ENCODE data around the gene BEX2. TPM values are rescaled to one million over a fixed set of nuclear protein-coding genes. Genes with fewer than 3 reads are reported as not detected.

BEX2 gene
- total and polyA plus RNA-seq, 4 donors = 61.2 to 223 (median 140) TPM

GRCh38 chrX:103276581-103277002, 34.2 kb downstream of the BEX2 start, which contains the start of gene TCEAL5:
Gene TCEAL5, minus strand, starts transcription at chrX:103276750. Its CDS starts 2,187 bp downstream, at chrX:103274563.
- Histone ChIP-seq H3K36me3 (ENCODE audit: control insufficient read depth, insufficient read depth, low read length) (no peaks in the 10 kb centered on the region), H3K4me1 (ENCODE audit: control insufficient read depth, insufficient read depth, low read length) (no peaks in the 10 kb centered on the region), H3K4me3 (ENCODE audit: low read depth, low read length) (peak within 1 kb of the TSS; percentile 60), H3K9me3 (ENCODE audit: control insufficient read depth, insufficient read depth, low read length) (no peaks in the 10 kb centered on the region), H3K27me3 (ENCODE audit: control insufficient read depth, insufficient read depth, low read length) (peaks cover 16% of the 10 kb centered on the region), H3K27ac (ENCODE audit: low read depth, low read length) (peak within 1 kb of the TSS; percentile 45)
- WGBS (ENCODE audit: insufficient coverage) = 15% methylated on average over 17 of the region's 17 CpGs
- DNase-seq (ENCODE audit: low read depth in 4 of 6, low spot score in 6 of 6) = peak; percentile 36 to 96 (median 66)

- Histone ChIP-seq H3K36me3 (ENCODE audit: control insufficient read depth, insufficient read depth, low read length) (no peaks in the 10 kb centered on the region), H3K27ac (ENCODE audit: low read depth, low read length) (peak overlapping the region; percentile 45), H3K27me3 (ENCODE audit: control insufficient read depth, insufficient read depth, low read length) (peaks cover 16% of the 10 kb centered on the region), H3K9me3 (ENCODE audit: control insufficient read depth, insufficient read depth, low read length) (no peaks in the 10 kb centered on the region), H3K4me1 (ENCODE audit: control insufficient read depth, insufficient read depth, low read length) (no peaks in the 10 kb centered on the region), H3K4me3 (ENCODE audit: low read depth, low read length) (peak overlapping the region; percentile 60)
- WGBS (ENCODE audit: insufficient coverage) = 35% methylated on average over 15 of the region's 23 CpGs
- peak in 3 of 6 donors; percentile 5 to 24 (median 21) for DNase-seq (ENCODE audit: low read depth in 4 of 6, low spot score in 6 of 6)
These were observed 34.7 kb downstream of the BEX2 start for GRCh38 chrX:103275947-103276567.

- Histone ChIP-seq H3K4me3 (ENCODE audit: low read depth, low read length) (no peak overlapping the region), H3K9me3 (ENCODE audit: control insufficient read depth, insufficient read depth, low read length) (no peaks in the 10 kb centered on the region), H3K36me3 (ENCODE audit: control insufficient read depth, insufficient read depth, low read length) (no peaks in the 10 kb centered on the region), H3K27me3 (ENCODE audit: control insufficient read depth, insufficient read depth, low read length) (peaks cover 19% of the 10 kb centered on the region), H3K4me1 (ENCODE audit: control insufficient read depth, insufficient read depth, low read length) (no peaks in the 10 kb centered on the region), H3K27ac (ENCODE audit: low read depth, low read length) (no peak overlapping the region)
- 82% methylated on average over 4 of the region's 4 CpGs for WGBS (ENCODE audit: insufficient coverage)
- no peak for DNase-seq (ENCODE audit: low read depth in 4 of 6, low spot score in 6 of 6)
These were observed 36.5 kb downstream of the BEX2 start for GRCh38 chrX:103274284-103274683.

Small RNAs within 50 kb of the gene (small RNA-seq; reads per million reads assigned to genes)
- gene Z92846.1 (ENCODE audit: low replicate concordance) = not detected

Other genes with a start within 250 kb of the BEX2 start
- gene BEX1, start 246.8 kb downstream of the BEX2 start, total RNA-seq = 100 to 1,000 TPM in 1 of 2 donors, 10 to 100 TPM in 1; 96.5 to 114 TPM
- 100 to 1,000 TPM; 408 to 464 TPM for gene BEX1, start 246.8 kb downstream of the BEX2 start, polyA plus RNA-seq (ENCODE audit: insufficient read length in 2 of 2)
- not detected for gene NXF3, start 217.8 kb downstream of the BEX2 start, total RNA-seq
- gene NXF3, start 217.8 kb downstream of the BEX2 start, polyA plus RNA-seq (ENCODE audit: insufficient read length in 2 of 2) = under 1 TPM in 1 of 2 donors, not detected in 1; 0.12 TPM
- 100 to 1,000 TPM in 1 of 2 donors, 10 to 100 TPM in 1; 92.5 to 106 TPM for gene BEX4, start 95.9 kb downstream of the BEX2 start, total RNA-seq
- gene BEX4, start 95.9 kb downstream of the BEX2 start, polyA plus RNA-seq (ENCODE audit: insufficient read length in 2 of 2) = 100 to 1,000 TPM; 251 to 293 TPM
- gene TCEAL8, start 55.8 kb downstream of the BEX2 start, total RNA-seq = 100 to 1,000 TPM; 119 to 120 TPM
- gene TCEAL8, start 55.8 kb downstream of the BEX2 start, polyA plus RNA-seq (ENCODE audit: insufficient read length in 2 of 2) = 100 to 1,000 TPM in 1 of 2 donors, 10 to 100 TPM in 1; 80.8 to 100 TPM
- 10 to 100 TPM in 1 of 2 donors, 1 to 10 TPM in 1; 7.9 to 11.9 TPM for gene TCEAL5, start 34.2 kb downstream of the BEX2 start, total RNA-seq
- 10 to 100 TPM; 59.0 to 65.0 TPM for gene TCEAL5, start 34.2 kb downstream of the BEX2 start, polyA plus RNA-seq (ENCODE audit: insufficient read length in 2 of 2)
- gene TCEAL7, start 19.2 kb upstream of the BEX2 start, total RNA-seq = 100 to 1,000 TPM in 1 of 2 donors, 10 to 100 TPM in 1; 45.2 to 142 TPM
- gene TCEAL7, start 19.2 kb upstream of the BEX2 start, polyA plus RNA-seq (ENCODE audit: insufficient read length in 2 of 2) = 100 to 1,000 TPM; 118 to 155 TPM
- gene TCEAL9, start 45.5 kb upstream of the BEX2 start, total RNA-seq = 100 to 1,000 TPM in 1 of 2 donors, 10 to 100 TPM in 1; 63.8 to 111 TPM
- 100 to 1,000 TPM in 1 of 2 donors, 10 to 100 TPM in 1; 97.2 to 108 TPM for gene TCEAL9, start 45.5 kb upstream of the BEX2 start, polyA plus RNA-seq (ENCODE audit: insufficient read length in 2 of 2)
- gene BEX3, start 65.5 kb upstream of the BEX2 start, total RNA-seq = 100 to 1,000 TPM; 276 to 518 TPM
- gene BEX3, start 65.5 kb upstream of the BEX2 start, polyA plus RNA-seq (ENCODE audit: insufficient read length in 2 of 2) = 100 to 1,000 TPM; 795 to 830 TPM
- gene RAB40A, start 208.5 kb upstream of the BEX2 start, total RNA-seq = 1 to 10 TPM in 1 of 2 donors, under 1 TPM in 1; 0.88 to 1.2 TPM
- gene RAB40A, start 208.5 kb upstream of the BEX2 start, polyA plus RNA-seq (ENCODE audit: insufficient read length in 2 of 2) = 1 to 10 TPM; 2.9 to 3.0 TPM